RWPE2 (cell line): ENCODE measurements around the gene ATG2B.

Source experiments
- ATAC-seq: fragments of 200-7000 bp; cut with Tn5 transposase; 3 replicates; pipeline ENCODE4 v1.9.1; 2021; ENCODE audit warnings: low read depth
- DNase-seq: peaks from one replicate; pipeline ENCODE4 v3.0.0-alpha.2; 2020; ENCODE audit warnings: low spot score
- H3K27ac ChIP-seq: fragments of 450-650 bp; 2 replicates; pipeline ENCODE4 v1.5.1; 2017; ENCODE audit warnings: mild to moderate bottlenecking; ENCODE audit not compliant: poor library complexity, severe bottlenecking
- H3K27me3 ChIP-seq: fragments of 250-450 bp; sonication (Bioruptor Pico); 2 replicates; pipeline ENCODE4 v1.5.1; 2021; ENCODE audit warnings: mild to moderate bottlenecking, moderate library complexity; ENCODE audit not compliant: insufficient read depth, poor library complexity, severe bottlenecking
- H3K36me3 ChIP-seq: fragments of 250-450 bp; sonication (Bioruptor Pico); 2 replicates; pipeline ENCODE4 v1.5.1; 2020; ENCODE audit warnings: low read depth, mild to moderate bottlenecking, moderate library complexity
- H3K4me1 ChIP-seq: fragments of 250-450 bp; sonication (Bioruptor Pico); 2 replicates; pipeline ENCODE4 v1.5.1; 2021; ENCODE audit warnings: mild to moderate bottlenecking, moderate library complexity; ENCODE audit not compliant: insufficient read depth, poor library complexity, severe bottlenecking
- H3K4me3 ChIP-seq: fragments of 250-450 bp; sonication (Bioruptor Pico); 2 replicates; pipeline ENCODE4 v1.5.1; 2021; ENCODE audit warnings: mild to moderate bottlenecking, moderate library complexity; ENCODE audit not compliant: severe bottlenecking
- H3K9me3 ChIP-seq: fragments of 250-450 bp; sonication (Bioruptor Pico); 2 replicates; pipeline ENCODE4 v1.5.1; 2021; ENCODE audit warnings: mild to moderate bottlenecking, moderate library complexity; ENCODE audit not compliant: severe bottlenecking
- TF ChIP-seq, protein P1 (sequence below): fragments of 450-650 bp; IDR thresholded peaks from one replicate; pipeline ENCODE4 v1.5.1; 2017; ENCODE audit warnings: mild to moderate bottlenecking, moderate library complexity; ENCODE audit not compliant: poor library complexity, severe bottlenecking

ATG2B gene

DNA sequence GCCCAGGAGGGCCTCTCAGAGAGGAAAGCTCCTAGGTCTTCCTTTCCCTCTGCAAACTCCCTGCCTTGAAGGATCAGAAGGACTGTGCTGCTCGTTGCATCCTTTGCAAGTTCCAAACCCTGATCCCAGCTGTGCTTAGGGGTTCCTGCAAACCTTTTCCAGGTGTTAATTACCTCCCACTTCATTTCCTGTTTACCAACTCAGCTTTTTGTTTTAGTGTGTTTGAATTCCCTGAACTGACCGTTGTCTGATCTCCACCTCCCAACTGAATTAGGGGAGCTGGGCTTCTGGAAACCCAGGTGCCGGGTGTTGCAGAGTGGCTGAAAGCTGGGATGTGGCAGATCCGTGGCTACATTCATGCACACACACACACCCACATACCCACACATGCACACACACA lies 127.7 kb downstream of the ATG2B start:
- H3K4me1 ChIP-seq: no peaks in the 10 kb centered on the region
- TF ChIP-seq, protein P1, sequence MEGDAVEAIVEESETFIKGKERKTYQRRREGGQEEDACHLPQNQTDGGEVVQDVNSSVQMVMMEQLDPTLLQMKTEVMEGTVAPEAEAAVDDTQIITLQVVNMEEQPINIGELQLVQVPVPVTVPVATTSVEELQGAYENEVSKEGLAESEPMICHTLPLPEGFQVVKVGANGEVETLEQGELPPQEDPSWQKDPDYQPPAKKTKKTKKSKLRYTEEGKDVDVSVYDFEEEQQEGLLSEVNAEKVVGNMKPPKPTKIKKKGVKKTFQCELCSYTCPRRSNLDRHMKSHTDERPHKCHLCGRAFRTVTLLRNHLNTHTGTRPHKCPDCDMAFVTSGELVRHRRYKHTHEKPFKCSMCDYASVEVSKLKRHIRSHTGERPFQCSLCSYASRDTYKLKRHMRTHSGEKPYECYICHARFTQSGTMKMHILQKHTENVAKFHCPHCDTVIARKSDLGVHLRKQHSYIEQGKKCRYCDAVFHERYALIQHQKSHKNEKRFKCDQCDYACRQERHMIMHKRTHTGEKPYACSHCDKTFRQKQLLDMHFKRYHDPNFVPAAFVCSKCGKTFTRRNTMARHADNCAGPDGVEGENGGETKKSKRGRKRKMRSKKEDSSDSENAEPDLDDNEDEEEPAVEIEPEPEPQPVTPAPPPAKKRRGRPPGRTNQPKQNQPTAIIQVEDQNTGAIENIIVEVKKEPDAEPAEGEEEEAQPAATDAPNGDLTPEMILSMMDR: no peak
- no peaks in the 10 kb centered on the region for H3K9me3 ChIP-seq
- DNase-seq (no peak), ATAC-seq (no peak)
- H3K36me3 ChIP-seq: peaks cover 5% of the 10 kb centered on the region; the same call in 1 of the 2 replicates
- H3K27ac ChIP-seq: no peak overlapping the region
- no peaks in the 10 kb centered on the region for H3K27me3 ChIP-seq
- no peak overlapping the region for H3K4me3 ChIP-seq

DNA sequence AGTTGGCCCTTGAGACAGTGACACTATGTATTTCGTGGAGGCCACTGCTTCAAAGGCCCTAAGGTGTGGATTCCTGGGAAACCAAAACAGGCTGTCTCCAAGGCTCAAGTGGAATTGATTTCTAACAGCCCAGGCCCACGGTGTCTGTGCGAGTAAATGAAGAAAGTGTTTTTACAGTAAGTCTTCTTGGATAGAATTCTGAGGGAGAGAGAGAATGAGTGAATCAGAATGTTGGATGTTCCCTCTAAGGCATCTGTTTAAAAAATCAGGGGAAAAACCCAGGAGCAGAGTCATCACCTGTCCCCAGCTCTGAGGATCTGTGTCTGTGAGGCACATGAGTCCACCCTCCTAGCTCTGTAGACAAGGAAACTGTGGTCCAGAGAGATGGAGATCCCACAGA lies 129.5 kb downstream of the ATG2B start:
- no peak for ATAC-seq
- H3K4me1 ChIP-seq: no peaks in the 10 kb centered on the region
- no peaks in the 10 kb centered on the region for H3K36me3 ChIP-seq
- TF ChIP-seq, protein P1: no peak
- H3K9me3 ChIP-seq: no peaks in the 10 kb centered on the region
- no peak overlapping the region for H3K27ac ChIP-seq
- H3K4me3 ChIP-seq: no peak overlapping the region
- no peaks in the 10 kb centered on the region for H3K27me3 ChIP-seq
- no peak for DNase-seq

DNA sequence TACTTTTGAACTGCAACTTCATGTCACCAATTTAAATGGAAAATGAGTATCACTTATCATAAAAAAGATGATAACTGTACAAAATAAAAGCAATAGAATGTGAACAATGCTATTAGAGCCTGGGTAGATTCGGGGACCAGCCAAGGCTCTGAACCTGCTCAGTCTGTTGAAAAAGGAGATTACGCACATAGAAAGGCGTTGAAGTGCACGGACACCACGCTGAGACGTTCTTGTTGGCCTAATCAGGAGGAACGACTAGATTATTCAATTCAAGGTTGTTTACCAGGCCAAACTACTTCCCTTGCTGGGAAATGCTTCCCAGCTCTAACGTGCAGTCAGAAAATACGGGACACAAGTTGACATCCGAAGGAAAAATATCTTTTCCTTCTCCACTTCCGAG lies 130.6 kb downstream of the ATG2B start:
- no peaks in the 10 kb centered on the region for H3K27me3 ChIP-seq
- H3K4me3 ChIP-seq: no peak overlapping the region
- no peak for DNase-seq
- ATAC-seq: no peak
- no peak overlapping the region for H3K27ac ChIP-seq
- no peaks in the 10 kb centered on the region for H3K9me3 ChIP-seq
- no peaks in the 10 kb centered on the region for H3K4me1 ChIP-seq
- TF ChIP-seq, protein P1: no peak
- H3K36me3 ChIP-seq: no peaks in the 10 kb centered on the region

DNA sequence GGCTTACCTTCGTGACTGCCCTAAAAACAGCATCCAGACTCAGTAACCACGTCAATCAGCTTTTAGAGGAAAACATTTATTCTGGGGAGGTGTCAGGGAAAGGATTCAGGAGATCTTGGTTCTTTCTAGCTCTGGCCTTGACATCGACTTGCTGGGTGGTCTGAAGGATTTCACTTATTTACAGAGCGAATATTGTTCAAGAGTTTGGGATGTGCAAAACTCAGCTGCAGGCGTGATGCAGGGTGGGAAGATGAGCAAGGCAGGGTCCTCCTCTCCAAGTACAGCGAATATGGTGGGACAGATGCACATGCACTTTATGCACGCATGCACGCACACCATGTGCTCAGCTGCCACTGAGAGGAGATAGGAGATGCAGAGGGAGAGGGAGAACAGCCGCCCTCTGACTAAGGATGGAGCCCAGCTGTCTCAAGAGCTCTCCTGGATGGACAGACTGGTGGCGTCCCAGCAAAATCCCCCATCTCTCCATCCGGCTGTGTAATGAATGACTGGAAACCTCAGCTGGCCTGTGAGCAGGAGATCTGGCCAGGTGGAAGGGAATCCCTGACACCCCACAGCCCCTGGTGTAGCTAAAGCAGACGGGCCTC lies 131.5 kb downstream of the ATG2B start:
- ATAC-seq (no peak), DNase-seq (no peak)
- H3K27ac ChIP-seq: no peak overlapping the region
- H3K36me3 ChIP-seq: no peaks in the 10 kb centered on the region
- H3K4me3 ChIP-seq: no peak overlapping the region
- TF ChIP-seq, protein P1: no peak
- H3K9me3 ChIP-seq: no peaks in the 10 kb centered on the region
- peaks cover 4% of the 10 kb centered on the region for H3K4me1 ChIP-seq
- H3K27me3 ChIP-seq: no peaks in the 10 kb centered on the region

DNA sequence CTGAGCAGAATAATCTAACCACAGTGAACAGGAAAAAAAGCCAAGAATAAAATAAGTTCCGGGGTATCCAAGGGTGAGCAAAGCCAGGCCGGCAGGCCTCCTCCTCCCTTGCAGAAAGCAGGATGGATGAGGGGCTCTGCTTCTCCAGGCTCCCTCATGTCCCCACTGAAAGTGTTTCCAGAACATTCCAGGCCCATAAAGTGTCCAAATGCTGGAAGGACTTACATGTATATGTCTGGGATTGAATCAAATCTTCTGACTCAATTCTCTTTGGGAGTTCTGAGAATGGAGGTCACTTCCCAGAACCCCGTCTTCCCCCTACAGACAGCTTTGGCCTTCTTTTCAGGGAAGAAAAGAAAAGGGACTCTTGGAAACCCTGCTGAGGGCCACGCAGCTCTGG lies 132.1 kb downstream of the ATG2B start:
- no peak overlapping the region for H3K4me3 ChIP-seq
- H3K9me3 ChIP-seq: no peaks in the 10 kb centered on the region
- TF ChIP-seq, protein P1: no peak
- no peaks in the 10 kb centered on the region for H3K36me3 ChIP-seq
- DNase-seq: no peak
- no peak for ATAC-seq
- H3K27ac ChIP-seq: no peak overlapping the region
- no peaks in the 10 kb centered on the region for H3K27me3 ChIP-seq
- peaks cover 8% of the 10 kb centered on the region for H3K4me1 ChIP-seq
